Skeletal muscle satellite cell (primary cell): ENCODE results near the gene PTGER2. TPM values are rescaled to one million over a fixed set of nuclear protein-coding genes. Genes with fewer than 3 reads are reported as not detected.
A peak's percentile ranks its signal among the peaks of the same experiment; 100 is the strongest.

ENCODE experiments used
- H3K27me3 ChIP-seq: 2 replicates; pipeline ENCODE4 v1.7.0; 2013; ENCODE audit warnings: low read length; ENCODE audit not compliant: control insufficient read depth, insufficient read depth
- H3K36me3 ChIP-seq: 2 replicates; pipeline ENCODE4 v1.7.0; 2013; ENCODE audit warnings: mild to moderate bottlenecking, control low read depth, low read length; ENCODE audit not compliant: insufficient read depth
- H3K4me1 ChIP-seq: 2 replicates; pipeline ENCODE4 v1.7.0; 2013; ENCODE audit warnings: low read length; ENCODE audit not compliant: control insufficient read depth, insufficient read depth
- H3K4me2 ChIP-seq: 2 replicates; pipeline ENCODE4 v1.7.0; 2013; ENCODE audit warnings: mild to moderate bottlenecking, low read length
- H3K4me3 ChIP-seq: 2 replicates; pipeline ENCODE4 v1.7.0; 2013; ENCODE audit warnings: low read length
- H3K9ac ChIP-seq: 2 replicates; pipeline ENCODE4 v1.7.0; 2013; ENCODE audit warnings: mild to moderate bottlenecking, low read depth, low read length, moderate library complexity
- H3K9me3 ChIP-seq: replicated peaks from 2 replicates; pipeline ENCODE4 v1.7.0; 2013; ENCODE audit warnings: mild to moderate bottlenecking, control low read depth, low read length
- total RNA-seq: library from RNA; depleted of rRNA; stranded (reverse); fragments of >200 nt; gene quantifications from 2 replicates; pipeline ENCODE4 v1.2.3, GENCODE V29; 2012; rRNA removed

The PTGER2 gene, protein sequence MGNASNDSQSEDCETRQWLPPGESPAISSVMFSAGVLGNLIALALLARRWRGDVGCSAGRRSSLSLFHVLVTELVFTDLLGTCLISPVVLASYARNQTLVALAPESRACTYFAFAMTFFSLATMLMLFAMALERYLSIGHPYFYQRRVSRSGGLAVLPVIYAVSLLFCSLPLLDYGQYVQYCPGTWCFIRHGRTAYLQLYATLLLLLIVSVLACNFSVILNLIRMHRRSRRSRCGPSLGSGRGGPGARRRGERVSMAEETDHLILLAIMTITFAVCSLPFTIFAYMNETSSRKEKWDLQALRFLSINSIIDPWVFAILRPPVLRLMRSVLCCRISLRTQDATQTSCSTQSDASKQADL
- 29.2 and 31.2 TPM in 2 replicates for total RNA-seq

DNA sequence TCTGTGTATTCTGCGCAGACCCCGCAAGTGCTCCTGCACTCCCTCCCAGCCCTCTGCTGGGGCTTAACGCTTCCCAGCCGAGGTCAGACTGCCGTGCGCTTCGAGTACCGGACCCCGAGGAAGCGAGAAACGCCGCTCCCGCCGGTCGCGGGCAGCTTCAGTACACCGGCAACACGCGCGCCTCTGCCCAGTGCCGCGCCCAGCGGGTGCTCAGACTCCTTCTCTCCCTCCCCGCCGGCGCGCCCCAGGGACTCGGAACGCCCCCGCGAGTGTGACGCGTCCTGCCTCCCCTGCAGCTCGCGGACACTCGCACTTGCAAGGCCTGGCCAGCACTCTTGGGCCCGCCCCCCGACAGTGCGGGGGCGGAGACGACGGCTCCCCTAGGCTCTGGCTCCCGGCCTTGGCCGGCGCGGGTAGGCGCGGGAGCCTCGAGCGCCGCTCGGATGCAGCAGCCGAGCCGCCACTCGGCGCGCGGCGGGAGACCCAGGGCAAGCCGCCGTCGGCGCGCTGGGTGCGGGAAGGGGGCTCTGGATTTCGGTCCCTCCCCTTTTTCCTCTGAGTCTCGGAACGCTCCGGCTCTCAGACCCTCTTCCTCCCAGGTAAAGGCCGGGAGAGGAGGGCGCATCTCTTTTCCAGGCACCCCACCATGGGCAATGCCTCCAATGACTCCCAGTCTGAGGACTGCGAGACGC lies at the start of gene PTGER2:
Gene PTGER2, plus strand, starts transcription at position 410 of the 692 bp plus-strand sequence. Its CDS starts 237 bp downstream, at position 647.
- peak within 1 kb of the TSS; percentile 95 for H3K4me2 ChIP-seq
- no peaks in the 10 kb centered on the region for H3K9me3 ChIP-seq
- H3K4me1 ChIP-seq, result peaks cover 43% of the 10 kb centered on the region
- peak within 1 kb of the TSS; percentile 98 for H3K9ac ChIP-seq
- H3K36me3 ChIP-seq, result peaks cover 9% of the 10 kb centered on the region
- no peaks in the 10 kb centered on the region for H3K27me3 ChIP-seq
- H3K4me3 ChIP-seq, result peak within 1 kb of the TSS; percentile 93

- H3K4me3 ChIP-seq, result no peak overlapping the region
- H3K9me3 ChIP-seq, result no peaks in the 10 kb centered on the region
- H3K27me3 ChIP-seq, result peaks cover 25% of the 10 kb centered on the region
- H3K4me1 ChIP-seq, result peaks cover 36% of the 10 kb centered on the region
- H3K4me2 ChIP-seq, result no peak overlapping the region
- no peak overlapping the region for H3K9ac ChIP-seq
- no peaks in the 10 kb centered on the region for H3K36me3 ChIP-seq
These were observed 48.9 kb upstream of the PTGER2 start for GRCh38 chr14:52265253-52265652.

DNA sequence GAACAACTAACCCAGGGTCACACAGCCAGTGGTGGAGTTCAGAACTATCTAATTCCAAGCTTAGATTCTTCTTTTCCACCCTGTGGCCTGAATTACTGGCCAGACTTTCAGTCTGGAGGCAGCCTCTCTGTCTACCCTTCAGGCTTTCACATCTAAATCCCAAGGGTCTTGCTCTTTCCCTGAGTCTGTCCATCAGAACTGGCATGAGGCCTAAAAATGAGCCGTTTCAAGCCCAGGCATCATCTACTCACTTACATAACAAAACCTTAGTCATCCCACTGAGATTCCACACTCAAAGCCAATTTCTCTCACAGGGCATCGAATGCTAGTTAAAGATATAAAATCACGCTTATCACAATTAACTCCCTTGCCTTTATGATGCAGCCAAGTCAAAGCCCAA lies 47.9 kb upstream of the PTGER2 start:
- Histone ChIP-seq H3K4me3 (no peak overlapping the region), H3K4me1 (peaks cover 36% of the 10 kb centered on the region), H3K27me3 (peaks cover 25% of the 10 kb centered on the region), H3K36me3 (no peaks in the 10 kb centered on the region), H3K4me2 (no peak overlapping the region), H3K9me3 (no peaks in the 10 kb centered on the region), H3K9ac (no peak overlapping the region)

GRCh38 chr14:52266782-52267181 lies 47.3 kb upstream of the PTGER2 start:
- Histone ChIP-seq H3K9me3 (no peaks in the 10 kb centered on the region), H3K4me2 (peak overlapping the region; percentile 89), H3K4me3 (no peak overlapping the region)

GRCh38 chr14:52267501-52268278 lies 46.4 kb upstream of the PTGER2 start, which contains the start of gene PTGDR:
PTGDR (plus strand) TSS chr14:52267698; CDS start chr14:52267815, 117 bp downstream.
- H3K9ac ChIP-seq, result no peak within 1 kb of the TSS
- H3K36me3 ChIP-seq, result no peaks in the 10 kb centered on the region
- peak within 1 kb of the TSS; percentile 66 for H3K4me3 ChIP-seq
- peaks cover 36% of the 10 kb centered on the region for H3K4me1 ChIP-seq
- peaks cover 25% of the 10 kb centered on the region for H3K27me3 ChIP-seq
- no peaks in the 10 kb centered on the region for H3K9me3 ChIP-seq
- H3K4me2 ChIP-seq, result peak within 1 kb of the TSS; percentile 89

More at GRCh38 chr14:52266782-52267181, 47.3 kb upstream of the PTGER2 start:
- Histone ChIP-seq H3K36me3 (no peaks in the 10 kb centered on the region), H3K4me1 (peaks cover 36% of the 10 kb centered on the region), H3K9ac (no peak overlapping the region), H3K27me3 (peaks cover 25% of the 10 kb centered on the region)

- Histone ChIP-seq H3K36me3 (no peaks in the 10 kb centered on the region), H3K27me3 (peaks cover 25% of the 10 kb centered on the region), H3K4me3 (peak overlapping the region; percentile 66), H3K9me3 (no peaks in the 10 kb centered on the region), H3K4me1 (peaks cover 36% of the 10 kb centered on the region), H3K9ac (no peak overlapping the region), H3K4me2 (peak overlapping the region; percentile 89)
These were observed 45.6 kb upstream of the PTGER2 start for GRCh38 chr14:52268279-52269061.

DNA sequence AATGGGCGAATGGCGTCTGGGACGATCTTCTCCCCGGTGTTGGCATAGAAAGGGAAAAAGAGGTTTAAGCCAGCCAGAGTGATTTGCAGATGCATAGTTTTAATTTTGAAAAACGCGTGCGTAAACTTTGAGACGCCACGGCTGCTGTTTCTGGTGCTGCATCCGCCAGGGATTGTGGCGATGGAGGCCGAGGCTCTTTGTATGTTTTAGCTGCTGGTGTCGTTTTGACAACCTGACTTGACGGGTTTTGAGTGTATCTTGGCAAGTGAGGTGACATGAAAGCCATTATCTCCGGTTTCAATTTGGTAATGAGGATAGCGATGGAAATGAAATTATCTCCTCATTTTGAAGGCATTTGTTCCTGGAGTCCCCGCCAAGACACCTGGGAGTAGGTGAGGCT lies 45.0 kb upstream of the PTGER2 start:
- H3K9me3 ChIP-seq, result no peaks in the 10 kb centered on the region
- H3K4me1 ChIP-seq, result peaks cover 36% of the 10 kb centered on the region
- peak overlapping the region; percentile 89 for H3K4me2 ChIP-seq
- no peaks in the 10 kb centered on the region for H3K36me3 ChIP-seq
- peaks cover 30% of the 10 kb centered on the region for H3K27me3 ChIP-seq
- H3K4me3 ChIP-seq, result peak overlapping the region; percentile 66
- no peak overlapping the region for H3K9ac ChIP-seq

- no peak overlapping the region for H3K4me3 ChIP-seq
- H3K27me3 ChIP-seq, result peaks cover 30% of the 10 kb centered on the region
- no peaks in the 10 kb centered on the region for H3K9me3 ChIP-seq
- no peak overlapping the region for H3K4me2 ChIP-seq
- H3K36me3 ChIP-seq, result no peaks in the 10 kb centered on the region
- no peak overlapping the region for H3K9ac ChIP-seq
- peaks cover 36% of the 10 kb centered on the region for H3K4me1 ChIP-seq
These were observed 44.1 kb upstream of the PTGER2 start for GRCh38 chr14:52269982-52270381.

DNA sequence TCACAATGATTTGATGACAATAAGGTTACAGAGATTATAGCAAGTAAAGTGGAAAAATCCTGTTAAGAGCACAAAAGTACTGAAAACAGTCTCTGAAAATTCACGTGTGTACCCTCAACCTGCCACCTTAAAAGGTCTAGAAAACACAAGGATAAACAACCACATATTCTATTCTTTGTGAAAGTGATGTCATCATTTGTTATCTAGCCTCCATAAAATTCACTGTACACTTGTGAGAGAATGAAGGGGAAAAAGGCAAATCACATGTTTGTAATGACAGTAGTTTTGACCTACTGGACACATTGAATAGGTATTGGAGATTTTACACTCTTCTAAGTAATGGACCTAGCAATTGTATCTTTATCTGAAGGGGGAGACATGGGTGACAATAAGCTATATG lies 42.6 kb upstream of the PTGER2 start:
- no peak overlapping the region for H3K9ac ChIP-seq
- peaks cover 26% of the 10 kb centered on the region for H3K4me1 ChIP-seq
- peaks cover 30% of the 10 kb centered on the region for H3K27me3 ChIP-seq
- no peak overlapping the region for H3K4me2 ChIP-seq
- no peaks in the 10 kb centered on the region for H3K36me3 ChIP-seq
- no peak overlapping the region for H3K4me3 ChIP-seq
- H3K9me3 ChIP-seq, result no peaks in the 10 kb centered on the region

GRCh38 chr14:52272375-52272774 lies 41.7 kb upstream of the PTGER2 start:
- H3K9me3 ChIP-seq, result no peaks in the 10 kb centered on the region
- H3K36me3 ChIP-seq, result no peaks in the 10 kb centered on the region
- no peak overlapping the region for H3K4me3 ChIP-seq
- no peak overlapping the region for H3K9ac ChIP-seq
- no peak overlapping the region for H3K4me2 ChIP-seq
- H3K27me3 ChIP-seq, result peaks cover 27% of the 10 kb centered on the region
- peaks cover 18% of the 10 kb centered on the region for H3K4me1 ChIP-seq
